Measurements from ENCODE around the gene TOLLIP.

GRCh38 chr11:1287928-1288327 is 21.5 kb downstream of the TOLLIP start:
- TF ChIP-seq EZH2 (IDR thresholded peaks at IDR 0.05) (no peak), POLR2AphosphoS5 (IDR thresholded peaks at IDR 0.05; ENCODE audit: borderline replicate concordance, low read depth, low read length) (no peak), FOXP2 (optimal IDR thresholded peaks at IDR 0.05; ENCODE audit: control extremely low read depth, extremely low read length, insufficient read depth) (no peak)
